ENCODE measurements around the gene COPS9.

The COPS9 gene

DNA sequence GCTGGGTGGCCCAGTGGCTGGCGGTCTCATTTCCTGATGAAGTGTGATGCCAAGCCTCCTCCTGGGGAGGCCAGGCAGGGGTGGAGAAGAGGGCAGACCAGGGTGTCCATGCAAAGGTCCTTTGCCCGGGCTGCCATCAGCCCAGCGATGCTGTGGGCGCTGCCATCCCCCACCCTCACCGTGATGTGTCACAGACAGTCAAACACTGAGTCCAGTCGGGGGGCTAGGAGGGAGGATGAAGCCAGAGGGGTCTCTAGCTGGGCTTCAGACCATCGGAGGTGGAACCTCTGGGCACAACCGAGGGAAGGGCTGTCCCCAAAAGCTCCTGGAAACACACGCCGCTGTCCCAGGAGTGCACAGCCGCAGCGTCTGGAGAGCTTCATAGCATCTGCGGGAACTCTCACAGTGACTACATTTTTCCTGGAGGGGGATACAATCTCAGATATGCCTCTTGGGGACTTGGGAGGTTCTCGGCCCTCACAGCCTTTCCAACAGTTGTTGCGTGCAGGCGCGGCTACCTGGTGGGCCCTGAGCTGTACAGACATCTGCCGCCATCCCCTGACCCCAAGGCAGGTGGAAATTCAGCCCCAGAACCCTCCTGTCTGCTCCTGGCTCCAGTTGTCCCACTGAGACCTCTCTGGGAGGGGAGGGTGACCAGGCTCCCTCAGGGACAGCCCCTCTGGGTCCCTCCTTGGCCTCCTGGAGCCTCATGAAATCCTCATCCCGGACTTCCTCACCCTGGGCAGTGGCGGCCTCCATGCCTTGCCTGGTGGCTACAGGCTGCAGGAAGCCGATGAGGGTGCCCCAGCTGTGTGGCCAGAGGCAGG lies 30.9 kb upstream of the COPS9 start:
- no peak for FAIRE-seq
- no peak for DNase-seq (ENCODE audit: insufficient read length, low spot score)

DNA sequence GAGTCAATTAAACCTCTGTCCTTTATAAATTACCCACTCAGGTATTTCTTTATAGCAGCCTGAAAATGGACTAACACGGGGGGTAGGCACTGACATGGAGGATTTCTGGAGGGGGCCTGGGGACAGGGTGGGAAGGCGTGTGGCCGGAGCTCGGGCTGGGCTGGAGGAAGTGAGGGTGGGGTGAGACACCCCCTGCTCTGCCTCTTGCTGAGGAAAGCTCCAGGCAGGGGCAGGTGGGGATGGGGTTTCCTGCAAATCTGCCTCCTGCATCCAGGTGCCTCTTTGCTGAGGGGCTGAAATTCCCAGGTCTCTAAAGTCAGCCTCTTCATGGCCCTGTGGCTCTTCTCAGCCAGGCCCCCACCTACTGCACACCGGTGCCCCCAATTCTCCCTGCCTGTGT lies 30.1 kb upstream of the COPS9 start:
- DNase-seq (ENCODE audit: insufficient read length, low spot score) (no peak), FAIRE-seq (no peak)
- TF ChIP-seq PAX5 (IDR thresholded peaks at IDR 0.05; ENCODE audit: insufficient read depth, low read length, severe bottlenecking) (no peak), POU2F2 (IDR thresholded peaks at IDR 0.05; ENCODE audit: low read depth, low read length) (no peak), TAF1 (IDR thresholded peaks at IDR 0.05; ENCODE audit: low read depth, low read length) (no peak), SPI1 (IDR thresholded peaks at IDR 0.05; ENCODE audit: low read depth, low read length) (no peak), POLR2A (IDR thresholded peaks at IDR 0.05; ENCODE audit: low read depth, low read length) (no peak), POLR2AphosphoS5 (IDR thresholded peaks at IDR 0.05; ENCODE audit: low read depth, low read length) (no peak)

More for the DNA sequence above, 30.9 kb upstream of the COPS9 start:
- TF ChIP-seq PAX5 (IDR thresholded peaks at IDR 0.05; ENCODE audit: insufficient read depth, low read length, severe bottlenecking) (no peak), POU2F2 (IDR thresholded peaks at IDR 0.05; ENCODE audit: low read depth, low read length) (no peak), POLR2AphosphoS5 (IDR thresholded peaks at IDR 0.05; ENCODE audit: low read depth, low read length) (no peak), TAF1 (IDR thresholded peaks at IDR 0.05; ENCODE audit: low read depth, low read length) (no peak), POLR2A (IDR thresholded peaks at IDR 0.05; ENCODE audit: low read depth, low read length) (no peak), SPI1 (IDR thresholded peaks at IDR 0.05; ENCODE audit: low read depth, low read length) (no peak)

DNA sequence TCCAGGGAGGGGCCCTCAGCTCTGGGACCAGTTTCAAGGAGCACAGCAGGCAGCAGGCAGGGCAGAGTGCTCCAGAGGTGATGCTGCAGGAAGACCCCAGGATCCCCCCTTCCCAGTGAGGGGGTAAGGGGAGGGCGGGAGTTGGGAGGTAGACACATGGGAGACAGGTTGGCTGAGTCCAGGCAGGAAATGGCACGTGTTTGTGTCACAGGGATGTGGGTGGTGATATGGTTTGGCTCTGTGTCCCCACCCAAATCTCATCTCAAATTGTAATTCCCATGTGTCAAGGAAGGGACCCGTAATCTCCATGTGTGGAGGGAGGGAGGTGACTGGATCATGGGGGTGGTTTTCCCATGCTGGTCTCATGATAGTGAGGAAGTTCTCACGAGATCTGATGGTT lies 29.6 kb upstream of the COPS9 start:
- TF ChIP-seq SPI1 (IDR thresholded peaks at IDR 0.05; ENCODE audit: low read depth, low read length) (no peak), POLR2A (IDR thresholded peaks at IDR 0.05; ENCODE audit: low read depth, low read length) (no peak), POLR2AphosphoS5 (IDR thresholded peaks at IDR 0.05; ENCODE audit: low read depth, low read length) (no peak), PAX5 (IDR thresholded peaks at IDR 0.05; ENCODE audit: insufficient read depth, low read length, severe bottlenecking) (no peak), TAF1 (IDR thresholded peaks at IDR 0.05; ENCODE audit: low read depth, low read length) (no peak), POU2F2 (IDR thresholded peaks at IDR 0.05; ENCODE audit: low read depth, low read length) (no peak)
- DNase-seq (ENCODE audit: insufficient read length, low spot score) = no peak
- FAIRE-seq = no peak

DNA sequence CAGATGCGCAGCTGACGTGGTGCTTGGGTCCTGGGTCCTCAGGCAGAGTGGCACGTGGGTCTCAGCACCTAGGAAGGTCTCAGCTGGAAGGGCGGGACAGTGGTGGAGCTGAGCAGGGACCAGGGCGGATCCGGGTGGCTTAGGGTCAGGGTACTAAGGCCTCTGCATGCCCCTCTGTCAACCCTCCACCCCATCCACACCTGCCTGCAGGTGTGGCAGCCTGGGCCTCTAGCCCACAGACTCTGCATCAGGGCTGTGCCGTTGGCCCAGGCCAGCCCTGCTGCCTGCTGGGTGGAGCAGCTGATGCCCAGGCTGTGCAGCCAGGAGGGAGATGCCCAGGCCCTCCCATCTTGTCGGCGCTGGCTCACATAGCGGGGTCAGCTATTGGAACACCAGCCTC lies 28.9 kb upstream of the COPS9 start:
- no peak for TF ChIP-seq POLR2AphosphoS5 (IDR thresholded peaks at IDR 0.05; ENCODE audit: low read depth, low read length)
- no peak for FAIRE-seq
- no peak for DNase-seq (ENCODE audit: insufficient read length, low spot score)

DNA sequence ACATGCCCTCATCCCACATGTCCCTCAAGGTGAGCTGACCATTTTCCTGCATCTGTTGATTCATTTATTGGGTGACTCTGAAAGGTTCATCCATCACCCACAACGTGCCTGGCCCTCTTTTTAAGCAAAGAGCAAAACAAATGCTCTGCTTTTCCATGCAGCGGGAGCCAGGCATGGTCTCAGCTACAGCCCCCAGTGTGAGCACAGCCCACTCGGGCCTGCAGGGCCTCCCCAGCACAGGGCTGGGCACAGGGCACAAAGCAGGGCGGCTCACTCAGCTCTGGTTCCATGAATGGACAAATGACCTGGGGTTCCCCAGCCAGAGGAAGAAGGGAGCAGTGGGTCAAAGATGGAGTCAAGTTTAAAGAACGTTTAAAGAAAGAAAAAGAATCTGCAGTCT lies 28.5 kb upstream of the COPS9 start:
- no peak for DNase-seq (ENCODE audit: insufficient read length, low spot score)
- FAIRE-seq = no peak
- no peak for TF ChIP-seq SPI1 (IDR thresholded peaks at IDR 0.05; ENCODE audit: low read depth, low read length)
- TF ChIP-seq TAF1 (IDR thresholded peaks at IDR 0.05; ENCODE audit: low read depth, low read length) = no peak
- TF ChIP-seq POLR2A (IDR thresholded peaks at IDR 0.05; ENCODE audit: low read depth, low read length) = no peak
- no peak for TF ChIP-seq PAX5 (IDR thresholded peaks at IDR 0.05; ENCODE audit: insufficient read depth, low read length, severe bottlenecking)
- TF ChIP-seq POLR2AphosphoS5 (IDR thresholded peaks at IDR 0.05; ENCODE audit: low read depth, low read length) = no peak
- TF ChIP-seq POU2F2 (IDR thresholded peaks at IDR 0.05; ENCODE audit: low read depth, low read length) = no peak

DNA sequence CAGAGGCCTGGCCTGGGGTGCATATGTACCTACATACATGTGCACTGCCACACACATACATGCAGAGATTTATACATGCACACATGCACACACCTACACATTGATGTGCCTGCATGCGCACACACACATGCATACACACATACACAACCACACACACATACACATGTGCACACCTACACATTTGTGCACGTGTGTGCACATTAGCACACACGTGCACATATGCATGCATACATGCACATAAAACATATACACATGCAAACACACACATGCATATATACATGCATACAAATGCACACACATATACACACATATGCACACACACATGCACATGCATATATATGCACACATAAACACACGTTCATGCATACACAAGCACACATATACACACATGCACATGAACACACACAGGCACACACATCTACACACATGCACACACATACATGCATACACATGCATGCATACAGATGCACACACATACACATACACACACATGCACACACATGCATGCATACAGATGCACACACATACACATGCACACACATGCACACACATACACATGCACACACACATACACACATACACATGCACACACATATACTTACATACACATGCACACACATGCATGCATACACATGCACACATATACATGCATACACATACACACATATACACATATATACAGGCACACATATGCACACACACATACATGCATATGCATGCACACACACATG lies 27.9 kb upstream of the COPS9 start:
- TF ChIP-seq SPI1 (IDR thresholded peaks at IDR 0.05; ENCODE audit: low read depth, low read length) (no peak), POLR2AphosphoS5 (IDR thresholded peaks at IDR 0.05; ENCODE audit: low read depth, low read length) (no peak), PAX5 (IDR thresholded peaks at IDR 0.05; ENCODE audit: insufficient read depth, low read length, severe bottlenecking) (no peak), POU2F2 (IDR thresholded peaks at IDR 0.05; ENCODE audit: low read depth, low read length) (no peak), TAF1 (IDR thresholded peaks at IDR 0.05; ENCODE audit: low read depth, low read length) (no peak), POLR2A (IDR thresholded peaks at IDR 0.05; ENCODE audit: low read depth, low read length) (no peak)
- no peak for DNase-seq (ENCODE audit: insufficient read length, low spot score)
- FAIRE-seq = peak; percentile 65

DNA sequence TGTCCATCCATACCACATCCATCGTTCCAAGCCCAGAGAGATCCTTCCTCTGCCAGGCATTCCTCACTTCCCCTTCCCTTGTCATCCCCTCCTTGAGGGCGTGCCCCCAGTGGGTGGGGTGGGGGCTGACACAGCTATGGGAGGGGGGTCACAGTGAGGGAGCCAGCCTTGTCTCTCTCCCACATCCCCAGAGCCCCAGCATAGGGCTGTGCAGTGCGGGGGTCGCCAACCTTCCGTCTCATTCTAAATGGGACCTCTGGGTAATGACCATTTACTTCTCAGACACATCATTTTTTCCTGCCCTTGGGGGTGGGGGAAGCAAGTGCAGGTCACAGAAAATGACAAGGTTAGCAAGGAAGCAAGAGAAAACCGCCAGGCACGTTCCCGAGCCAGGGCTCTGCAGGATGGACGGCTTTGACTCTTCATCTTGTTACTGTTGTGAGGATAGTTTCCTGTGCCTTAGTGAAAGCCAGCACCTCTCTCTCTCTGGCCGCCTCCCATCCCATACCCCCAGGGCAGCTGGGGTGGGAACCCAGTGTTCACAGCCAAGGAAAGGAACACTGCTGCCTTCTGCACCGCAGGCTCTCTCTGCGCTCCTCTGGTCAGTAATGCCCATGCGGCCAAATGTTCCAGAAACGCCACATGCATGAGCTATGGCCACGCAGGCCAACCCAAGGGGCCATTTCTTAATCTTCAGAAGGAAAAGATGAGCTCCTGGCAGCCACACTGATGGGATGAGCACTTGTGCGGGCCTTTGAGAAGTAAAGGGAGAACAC lies 27.0 kb upstream of the COPS9 start:
- no peak for FAIRE-seq
- TF ChIP-seq POU2F2 (IDR thresholded peaks at IDR 0.05; ENCODE audit: low read depth, low read length) = no peak
- no peak for TF ChIP-seq PAX5 (IDR thresholded peaks at IDR 0.05; ENCODE audit: insufficient read depth, low read length, severe bottlenecking)
- no peak for TF ChIP-seq TAF1 (IDR thresholded peaks at IDR 0.05; ENCODE audit: low read depth, low read length)
- TF ChIP-seq SPI1 (IDR thresholded peaks at IDR 0.05; ENCODE audit: low read depth, low read length) = no peak
- no peak for TF ChIP-seq POLR2A (IDR thresholded peaks at IDR 0.05; ENCODE audit: low read depth, low read length)
- TF ChIP-seq POLR2AphosphoS5 (IDR thresholded peaks at IDR 0.05; ENCODE audit: low read depth, low read length) = no peak
- no peak for DNase-seq (ENCODE audit: insufficient read length, low spot score)

DNA sequence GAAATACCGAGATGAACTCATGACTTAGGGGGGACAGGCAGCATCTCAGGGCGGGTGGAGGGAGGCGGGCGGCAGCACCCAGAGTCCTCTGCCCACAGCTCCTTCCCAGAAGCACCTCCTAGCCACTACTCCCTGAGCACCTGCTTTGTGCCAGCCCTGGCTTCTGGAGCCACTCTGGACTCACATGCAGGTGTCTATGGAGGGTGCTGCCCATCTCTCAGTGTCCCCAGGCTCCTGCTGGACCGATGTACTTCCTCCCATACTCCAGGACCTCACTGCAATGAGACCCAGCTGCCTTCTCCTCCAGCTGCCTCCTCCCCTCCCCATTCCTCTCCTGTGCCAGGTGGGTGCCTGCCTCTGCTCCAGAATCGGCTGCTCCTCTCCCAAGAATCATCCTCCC lies 26.4 kb upstream of the COPS9 start:
- FAIRE-seq = no peak
- no peak for DNase-seq (ENCODE audit: insufficient read length, low spot score)
- no peak for TF ChIP-seq TAF1 (IDR thresholded peaks at IDR 0.05; ENCODE audit: low read depth, low read length)
- TF ChIP-seq PAX5 (IDR thresholded peaks at IDR 0.05; ENCODE audit: insufficient read depth, low read length, severe bottlenecking) = no peak
- TF ChIP-seq POU2F2 (IDR thresholded peaks at IDR 0.05; ENCODE audit: low read depth, low read length) = no peak
- no peak for TF ChIP-seq SPI1 (IDR thresholded peaks at IDR 0.05; ENCODE audit: low read depth, low read length)
- TF ChIP-seq POLR2AphosphoS5 (IDR thresholded peaks at IDR 0.05; ENCODE audit: low read depth, low read length) = no peak
- no peak for TF ChIP-seq POLR2A (IDR thresholded peaks at IDR 0.05; ENCODE audit: low read depth, low read length)

DNA sequence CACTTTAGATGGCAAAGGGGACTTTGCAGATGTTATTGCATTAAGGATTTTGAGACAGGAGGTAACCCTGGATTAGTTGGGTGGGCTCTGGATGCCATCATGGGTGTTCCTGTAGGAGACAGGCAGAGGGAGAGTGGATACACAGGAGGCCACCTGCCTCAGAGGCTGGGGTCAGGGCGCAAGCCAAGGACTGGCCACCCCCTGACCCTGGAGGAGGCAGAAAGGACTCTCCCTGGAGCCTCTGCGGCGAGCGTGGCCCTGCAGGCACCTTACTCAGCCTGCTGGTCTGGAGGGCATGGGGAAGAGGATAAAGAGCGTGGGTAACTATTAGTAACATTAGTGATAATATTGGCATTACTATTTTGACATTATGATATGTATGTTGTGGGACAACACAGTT lies 25.9 kb upstream of the COPS9 start:
- FAIRE-seq (no peak), DNase-seq (ENCODE audit: insufficient read length, low spot score) (no peak)
- TF ChIP-seq POU2F2 (IDR thresholded peaks at IDR 0.05; ENCODE audit: low read depth, low read length) (no peak), PAX5 (IDR thresholded peaks at IDR 0.05; ENCODE audit: insufficient read depth, low read length, severe bottlenecking) (no peak), POLR2AphosphoS5 (IDR thresholded peaks at IDR 0.05; ENCODE audit: low read depth, low read length) (no peak), POLR2A (IDR thresholded peaks at IDR 0.05; ENCODE audit: low read depth, low read length) (no peak), TAF1 (IDR thresholded peaks at IDR 0.05; ENCODE audit: low read depth, low read length) (no peak), SPI1 (IDR thresholded peaks at IDR 0.05; ENCODE audit: low read depth, low read length) (no peak)
